ENCODE measurements around the gene ATP2A2. TPM values are rescaled to one million over a fixed set of nuclear protein-coding genes. Genes with fewer than 3 reads are reported as not detected.

The ATP2A2 gene
- total and polyA plus RNA-seq, 2 of the 4 experiments (the other 2 are of a cell fraction): 166 to 225 TPM

GRCh38 chr12:110317911-110318310 lies 36.9 kb downstream of the ATP2A2 start:
- CTCF ChIA-PET: interaction anchor here (0.9 kb wide), 1 partner anchor 113 kb away, joined by 5 read pairs; no protein-coding TSS in a partner anchor
- Histone ChIP-seq H3K9me3 (ENCODE audit: control insufficient read depth, insufficient read depth, low read length) (no peaks in the 10 kb centered on the region), H3K4ac (ENCODE audit: low read depth, low read length) (peak overlapping the region; percentile 66), H2AK9ac (replicated peaks; ENCODE audit: low read depth, low read length, poor library complexity) (no peak overlapping the region), H3K9me1 (ENCODE audit: insufficient read depth, low read length) (peaks cover 15% of the 10 kb centered on the region), H3K18ac (ENCODE audit: low read depth, low read length) (no peak overlapping the region), H3K27ac (ENCODE audit: insufficient read depth, low read length) (no peak overlapping the region; the same call in 1 of the 2 replicates), H3K4me2 (ENCODE audit: low read depth, low read length) (no peak overlapping the region), H4K20me1 (ENCODE audit: insufficient read depth, low read length) (peaks cover 47% of the 10 kb centered on the region), H3K4me3 (ENCODE audit: insufficient read depth, low read depth, low read length) (no peak overlapping the region), H2BK5ac (ENCODE audit: low read depth, low read length, poor library complexity, severe bottlenecking) (peak overlapping the region; percentile 89), H3K27me3 (ENCODE audit: control insufficient read depth, insufficient read depth, low read length) (no peaks in the 10 kb centered on the region), H3K79me1 (ENCODE audit: low read depth in 1 of 2, low read length in 2 of 2) (peaks cover 7 to 76% of the 10 kb centered on the region in 2 experiments), H2AFZ (replicated peaks; ENCODE audit: low read length, poor library complexity) (no peak overlapping the region), H4K8ac (ENCODE audit: low read depth in 2 of 2, low read length in 2 of 2) (peak overlapping the region in 1 of 2 experiments; percentile 55; a peak in 1 of 4 replicates), H2BK20ac (ENCODE audit: low read depth, low read length) (0 out of 2 replicates have a peak overlapping the region, but pooled peaks have one; percentile 62), H3K9ac (ENCODE audit: low read depth, low read length) (no peak overlapping the region), H4K91ac (ENCODE audit: insufficient read depth, low read depth, low read length) (0 out of 2 replicates have a peak overlapping the region, but pooled peaks have one; percentile 4), H2BK15ac (ENCODE audit: low read depth, low read length) (0 out of 3 replicates have a peak overlapping the region, but pooled peaks have one; percentile 15), H3K56ac (ENCODE audit: extremely low read depth, insufficient read depth, low read length) (no peak overlapping the region), H3K23ac (ENCODE audit: low read depth, low read length) (peak overlapping the region; percentile 62; the same call in 1 of the 2 replicates), H2BK120ac (ENCODE audit: low read depth, low read length) (peak overlapping the region; percentile 28; the same call in 1 of the 2 replicates), H3K36me3 (ENCODE audit: control insufficient read depth, insufficient read depth, low read length) (peaks cover 22% of the 10 kb centered on the region), H4K5ac (ENCODE audit: low read depth, low read length) (peak overlapping the region; percentile 30; the same call in 1 of the 2 replicates), H2AK5ac (ENCODE audit: low read depth, low read length) (0 out of 2 replicates have a peak overlapping the region, but pooled peaks have one; percentile 3), H3K14ac (replicated peaks; ENCODE audit: low read depth, low read length) (peak overlapping the region; percentile 65), H3K4me1 (ENCODE audit: control insufficient read depth, insufficient read depth, low read length) (peaks cover 20% of the 10 kb centered on the region)
- in situ Hi-C loops (cut with MboI; ENCODE audit: low sequenced_read_pairs): no loop called here
- POLR2A ChIA-PET (ENCODE audit: unreplicated experiment): no interaction called here
- DNase-seq (peak; percentile 68), ATAC-seq (ENCODE audit: low read depth) (no peak)
- no CpG with 5 or more reads among the region's 2 CpGs for WGBS, 2 experiments (ENCODE audit: extremely low coverage in 2 of 2, insufficient read length in 1 of 2)
- no TSS peak for BruUV-seq (replicated peaks)
- TF ChIP-seq CHD1 (IDR thresholded peaks at IDR 0.05; ENCODE audit: low read depth, low read length) (no peak), RCOR1 (IDR thresholded peaks at IDR 0.05; ENCODE audit: insufficient replicate concordance, low read length) (no peak), POLR2A (IDR thresholded peaks at IDR 0.05; ENCODE audit: low read depth, low read length) (no peak), CTCF (conservative IDR thresholded peaks at IDR 0.05; ENCODE audit: low read depth, low read length) (no peak), FOS (IDR thresholded peaks at IDR 0.05; ENCODE audit: low read depth, low read length) (no peak), MXI1 (IDR thresholded peaks at IDR 0.05; ENCODE audit: borderline replicate concordance, low read depth, low read length) (no peak), SMC3 (IDR thresholded peaks at IDR 0.05; ENCODE audit: low read depth, low read length) (no peak), CEBPB (IDR thresholded peaks at IDR 0.05; ENCODE audit: low read depth, low read length) (no peak), MAFK (IDR thresholded peaks at IDR 0.05; ENCODE audit: low read depth, low read length) (no peak), RAD21 (IDR thresholded peaks at IDR 0.05; ENCODE audit: low read length) (no peak), NFE2L2 (IDR thresholded peaks at IDR 0.05; ENCODE audit: low read depth, low read length) (no peak), USF2 (IDR thresholded peaks at IDR 0.05; ENCODE audit: low read depth, low read length) (no peak), BHLHE40 (IDR thresholded peaks at IDR 0.05; ENCODE audit: low read depth, low read length) (no peak), RFX5 (IDR thresholded peaks at IDR 0.05; ENCODE audit: low read depth, low read length) (no peak), MAZ (IDR thresholded peaks at IDR 0.05; ENCODE audit: borderline replicate concordance, low read depth, low read length) (no peak), ELK1 (IDR thresholded peaks at IDR 0.05; ENCODE audit: borderline replicate concordance, low read depth, low read length) (no peak)
- intact Hi-C loops (cut with micrococcal nuclease): loop anchor here (10.0 kb wide), 1 partner anchor 213 kb away; no protein-coding TSS in a partner anchor
- dilution Hi-C loops (cut with HindIII; ENCODE audit: low sequenced_read_pairs, unreplicated experiment): no loop called here
